Measurements from ENCODE around the gene KCNC4. TPM values are rescaled to one million over a fixed set of nuclear protein-coding genes. Genes with fewer than 3 reads are reported as not detected.

Gene KCNC4
- polyA plus RNA-seq, 3 donors = 0.03 to 0.56 (median 0.12) TPM

- DNase-seq = no peak
- Mint-ChIP-seq H3K27ac (no peak overlapping the region), H3K4me1 (no peaks in the 10 kb centered on the region), H3K9me3 (no peaks in the 10 kb centered on the region), H3K36me3 (peaks cover 6 to 12% of the 10 kb centered on the region in 2 donors), H3K27me3 (ENCODE audit: low read depth in 3 of 3) (peaks cover 0 to 4% (median 3%) of the 10 kb centered on the region in 3 donors), H3K4me3 (no peak overlapping the region)
- Histone ChIP-seq H3K9me3 (replicated peaks in 1 of 2; ENCODE audit: control insufficient read depth in 1 of 2, insufficient read depth in 1 of 2, low read length in 2 of 2) (no peaks in the 10 kb centered on the region), H3K27me3 (ENCODE audit: control insufficient read depth in 2 of 2, insufficient read depth in 2 of 2, low read length in 2 of 2) (no peaks in the 10 kb centered on the region), H3K9ac (ENCODE audit: insufficient read depth, low read length, poor library complexity, severe bottlenecking) (no peak overlapping the region), H4K20me1 (ENCODE audit: insufficient read depth, low read length) (no peaks in the 10 kb centered on the region), H3K4me2 (replicated peaks; ENCODE audit: extremely low read depth, low read length, poor library complexity, severe bottlenecking) (no peak overlapping the region), H3K4me1 (ENCODE audit: control insufficient read depth in 1 of 2, insufficient read depth in 2 of 2, low read length in 2 of 2) (no peaks in the 10 kb centered on the region), H3K79me2 (ENCODE audit: insufficient read depth, low read length) (no peaks in the 10 kb centered on the region), H3K27ac (ENCODE audit: low read depth in 1 of 2, low read length in 2 of 2) (no peak overlapping the region), H3K4me3 (replicated peaks in 1 of 3; ENCODE audit: low read depth in 2 of 3, low read length in 3 of 3) (no peak overlapping the region), H3K36me3 (replicated peaks in 1 of 2; ENCODE audit: control insufficient read depth in 1 of 2, insufficient read depth in 2 of 2, low read length in 2 of 2) (no peaks in the 10 kb centered on the region), H2AFZ (ENCODE audit: insufficient read depth, low read depth, low read length, poor library complexity, severe bottlenecking) (no peak overlapping the region)
- TF ChIP-seq CTCF (IDR thresholded peaks at IDR 0.05) = no peak
- intact Hi-C loops (cut with micrococcal nuclease) = loop anchor here in 1 of 2 donors (5.0 kb wide), 1 partner anchor 48 kb away; no protein-coding TSS in a partner anchor
- 100% methylated on average over 1 of the region's 5 CpGs for WGBS (ENCODE audit: insufficient coverage)
Measured at GRCh38 chr1:110220324-110220723, 10.2 kb downstream of the KCNC4 start.

GRCh38 chr1:110221119-110221518 is 11.0 kb downstream of the KCNC4 start:
- Mint-ChIP-seq H3K9me3 (no peaks in the 10 kb centered on the region), H3K27me3 (ENCODE audit: low read depth in 3 of 3) (peaks cover 0 to 4% (median 3%) of the 10 kb centered on the region in 3 donors), H3K4me1 (no peaks in the 10 kb centered on the region), H3K27ac (no peak overlapping the region), H3K36me3 (peaks cover 6 to 12% of the 10 kb centered on the region in 2 donors), H3K4me3 (no peak overlapping the region)
- DNase-seq = no peak
- H3K79me2 ChIP-seq (ENCODE audit: insufficient read depth, low read length) = no peaks in the 10 kb centered on the region
- no peak for TF ChIP-seq CTCF (IDR thresholded peaks at IDR 0.05)
- no peaks in the 10 kb centered on the region for H3K4me1 ChIP-seq (ENCODE audit: control insufficient read depth in 1 of 2, insufficient read depth in 2 of 2, low read length in 2 of 2)
- no peaks in the 10 kb centered on the region for H3K36me3 ChIP-seq (replicated peaks in 1 of 2; ENCODE audit: control insufficient read depth in 1 of 2, insufficient read depth in 2 of 2, low read length in 2 of 2)
- no peak overlapping the region for H3K4me3 ChIP-seq (replicated peaks in 1 of 3; ENCODE audit: low read depth in 2 of 3, low read length in 3 of 3)
- no peaks in the 10 kb centered on the region for H3K27me3 ChIP-seq (ENCODE audit: control insufficient read depth in 2 of 2, insufficient read depth in 2 of 2, low read length in 2 of 2)
- 97% methylated on average over 3 of the region's 4 CpGs for WGBS (ENCODE audit: insufficient coverage)
- H3K9me3 ChIP-seq (replicated peaks in 1 of 2; ENCODE audit: control insufficient read depth in 1 of 2, insufficient read depth in 1 of 2, low read length in 2 of 2) = no peaks in the 10 kb centered on the region
- no peak overlapping the region for H3K4me2 ChIP-seq (replicated peaks; ENCODE audit: extremely low read depth, low read length, poor library complexity, severe bottlenecking)
- intact Hi-C loops (cut with micrococcal nuclease) = loop anchor here in 1 of 2 donors (5.0 kb wide), 1 partner anchor 49 kb away; no protein-coding TSS in a partner anchor
- no peak overlapping the region for H3K9ac ChIP-seq (ENCODE audit: insufficient read depth, low read length, poor library complexity, severe bottlenecking)
- H3K27ac ChIP-seq (ENCODE audit: low read depth in 1 of 2, low read length in 2 of 2) = no peak overlapping the region
- H4K20me1 ChIP-seq (ENCODE audit: insufficient read depth, low read length) = no peaks in the 10 kb centered on the region
- no peak overlapping the region for H2AFZ ChIP-seq (ENCODE audit: insufficient read depth, low read depth, low read length, poor library complexity, severe bottlenecking)
